ENCODE data around the gene SYT6.

GRCh38 chr1:114094675-114095074 is 59.0 kb downstream of the SYT6 start:
- TF ChIP-seq CTCF (IDR thresholded peaks at IDR 0.05) (no peak), POLR2A (IDR thresholded peaks at IDR 0.05) (no peak)

All from uterus (tissue), 2 donors.